Trophoblast cell (in vitro differentiated cells and primary cell): ENCODE measurements around the gene SERPINA3.

Experiments
- DNase-seq, 2 donors: peaks; one replicate each; pipeline ENCODE4 v3.0.0-alpha.2; 2016
- H2AFZ ChIP-seq: 2 replicates; pipeline ENCODE4 v1.6.1; 2013; ENCODE audit warnings: low read length, moderate library complexity, mild to moderate bottlenecking; ENCODE audit not compliant: insufficient read depth, poor library complexity
- H2AK5ac ChIP-seq: 2 replicates; pipeline ENCODE4 v1.6.1; 2013; ENCODE audit warnings: mild to moderate bottlenecking, low read length
- H2BK120ac ChIP-seq: 2 replicates; pipeline ENCODE4 v1.6.1; 2013; ENCODE audit warnings: low read length, mild to moderate bottlenecking, moderate library complexity; ENCODE audit not compliant: insufficient read depth, poor library complexity
- H2BK12ac ChIP-seq: 2 replicates; pipeline ENCODE4 v1.6.1; 2013; ENCODE audit warnings: mild to moderate bottlenecking, low read length, moderate library complexity
- H2BK5ac ChIP-seq: 2 replicates; pipeline ENCODE4 v1.6.1; 2013; ENCODE audit warnings: low read length, low read depth, moderate library complexity, mild to moderate bottlenecking; ENCODE audit not compliant: poor library complexity
- H3K14ac ChIP-seq: 2 replicates; pipeline ENCODE4 v1.6.1; 2013; ENCODE audit warnings: mild to moderate bottlenecking, low read length
- H3K18ac ChIP-seq: 2 replicates; pipeline ENCODE4 v1.6.1; 2013; ENCODE audit warnings: mild to moderate bottlenecking, low read length
- H3K23ac ChIP-seq: 2 replicates; pipeline ENCODE4 v1.6.1; 2013; ENCODE audit warnings: low read length
- H3K27ac ChIP-seq: 2 replicates; pipeline ENCODE4 v1.5.1; 2013; ENCODE audit warnings: low read depth, mild to moderate bottlenecking, inconsistent platforms, low read length, moderate library complexity
- H3K27me3 ChIP-seq: 2 replicates; pipeline ENCODE4 v1.6.1; 2013; ENCODE audit warnings: inconsistent platforms, mild to moderate bottlenecking, low read length, moderate library complexity; ENCODE audit not compliant: insufficient read depth
- H3K36me3 ChIP-seq, 2 experiments: 1 replicate in 1 of 2; 2 replicates in 1 of 2; pipeline ENCODE4 v1.6.1; 2013; ENCODE audit warnings: low read length in 2 of 2, mild to moderate bottlenecking in 2 of 2, moderate library complexity in 1 of 2; ENCODE audit not compliant: insufficient read depth in 2 of 2, control insufficient read depth in 1 of 2
- H3K4ac ChIP-seq: 2 replicates; pipeline ENCODE4 v1.6.1; 2013; ENCODE audit warnings: low read depth, mild to moderate bottlenecking, low read length, moderate library complexity
- H3K4me1 ChIP-seq, 2 experiments: 1 replicate in 1 of 2; 2 replicates in 1 of 2; pipeline ENCODE4 v1.6.1; 2013; ENCODE audit warnings: low read length in 2 of 2, mild to moderate bottlenecking in 2 of 2, moderate library complexity in 1 of 2; ENCODE audit not compliant: insufficient read depth in 2 of 2, control insufficient read depth in 1 of 2
- H3K4me2 ChIP-seq: 2 replicates; pipeline ENCODE4 v1.6.1; 2013; ENCODE audit warnings: inconsistent platforms, mild to moderate bottlenecking, low read length, moderate library complexity
- H3K4me3 ChIP-seq: 2 replicates; pipeline ENCODE4 v1.5.1; 2013; ENCODE audit warnings: mild to moderate bottlenecking, low read depth, low read length, inconsistent platforms
- H3K79me1 ChIP-seq: one replicate; pipeline ENCODE4 v1.6.1; 2013; ENCODE audit warnings: low read length
- H3K79me2 ChIP-seq: 2 replicates; pipeline ENCODE4 v1.6.1; 2013; ENCODE audit warnings: low read length, mild to moderate bottlenecking; ENCODE audit not compliant: control insufficient read depth, insufficient read depth, poor library complexity
- H3K9ac ChIP-seq: 2 replicates; pipeline ENCODE4 v1.6.1; 2013; ENCODE audit warnings: mild to moderate bottlenecking, low read length
- H3K9me3 ChIP-seq: 2 replicates; pipeline ENCODE4 v1.6.1; 2013; ENCODE audit warnings: low read depth, mild to moderate bottlenecking, control low read depth, inconsistent platforms, low read length; ENCODE audit not compliant: insufficient read depth
- H4K12ac ChIP-seq: 2 replicates; pipeline ENCODE4 v1.6.1; 2013; ENCODE audit warnings: low read depth, mild to moderate bottlenecking, low read length, moderate library complexity
- H4K8ac ChIP-seq: 2 replicates; pipeline ENCODE4 v1.6.1; 2013; ENCODE audit warnings: low read depth, mild to moderate bottlenecking, low read length, moderate library complexity
- H4K91ac ChIP-seq: one replicate; pipeline ENCODE4 v1.6.1; 2013; ENCODE audit warnings: low read depth, mild to moderate bottlenecking, low read length, moderate library complexity
- WGBS: extraction: QIAGEN DNeasy Blood & Tissue Kit; methylation state at CpG from one replicate; pipeline ENCODE4 v1.1.7; 2013; ENCODE audit warnings: missing lambda C conversion rate; ENCODE audit not compliant: insufficient read length, insufficient coverage; ENCODE audit errors: extremely low coverage; 5-methylcytosine and 5-hydroxymethylcytosine counted together

Gene SERPINA3

GRCh38 chr14:94593376-94593748, 18.8 kb upstream of the SERPINA3 start:
- peaks cover 5% of the 10 kb centered on the region for H3K9me3 ChIP-seq
- no peak overlapping the region for H3K18ac ChIP-seq
- H4K91ac ChIP-seq, result no peak overlapping the region
- H2BK5ac ChIP-seq, result no peak overlapping the region
- H3K4me2 ChIP-seq, result no peak overlapping the region
- H4K12ac ChIP-seq, result no peak overlapping the region
- no peak overlapping the region for H3K27ac ChIP-seq
- no peaks in the 10 kb centered on the region for H3K4me1 ChIP-seq
- no peak overlapping the region for H2BK12ac ChIP-seq
- no peaks in the 10 kb centered on the region for H3K27me3 ChIP-seq
- H3K14ac ChIP-seq, result no peak overlapping the region
- no CpG with 5 or more reads among the region's 3 CpGs for WGBS
- DNase-seq, result no peak
- no peak overlapping the region for H3K9ac ChIP-seq
- no peak overlapping the region for H2BK120ac ChIP-seq
- no peak overlapping the region for H2AFZ ChIP-seq
- no peak overlapping the region for H3K4me3 ChIP-seq
- H3K79me1 ChIP-seq, result no peaks in the 10 kb centered on the region
- H3K79me2 ChIP-seq, result no peaks in the 10 kb centered on the region
- H4K8ac ChIP-seq, result no peak overlapping the region
- H3K4ac ChIP-seq, result no peak overlapping the region
- no peak overlapping the region for H3K23ac ChIP-seq
- no peaks in the 10 kb centered on the region for H3K36me3 ChIP-seq
- no peak overlapping the region for H2AK5ac ChIP-seq

GRCh38 chr14:94593749-94594431, 18.3 kb upstream of the SERPINA3 start:
- no peak overlapping the region for H3K18ac ChIP-seq
- no peaks in the 10 kb centered on the region for H3K79me2 ChIP-seq
- H3K4ac ChIP-seq, result no peak overlapping the region
- H2AK5ac ChIP-seq, result no peak overlapping the region
- H3K36me3 ChIP-seq, result no peaks in the 10 kb centered on the region
- H3K4me2 ChIP-seq, result no peak overlapping the region
- DNase-seq, result no peak
- H4K8ac ChIP-seq, result no peak overlapping the region
- no peak overlapping the region for H3K23ac ChIP-seq
- peaks cover 3 to 4% of the 10 kb centered on the region in 2 experiments for H3K4me1 ChIP-seq
- no peaks in the 10 kb centered on the region for H3K79me1 ChIP-seq
- H4K12ac ChIP-seq, result no peak overlapping the region
- H2BK5ac ChIP-seq, result no peak overlapping the region
- no peak overlapping the region for H3K9ac ChIP-seq
- no peak overlapping the region for H2BK120ac ChIP-seq
- H3K9me3 ChIP-seq, result peaks cover 5% of the 10 kb centered on the region
- H3K4me3 ChIP-seq, result no peak overlapping the region
- WGBS, result no CpG with 5 or more reads among the region's 4 CpGs
- no peak overlapping the region for H2BK12ac ChIP-seq
- H3K27ac ChIP-seq, result no peak overlapping the region
- no peak overlapping the region for H3K14ac ChIP-seq
- no peak overlapping the region for H4K91ac ChIP-seq
- H3K27me3 ChIP-seq, result no peaks in the 10 kb centered on the region
- no peak overlapping the region for H2AFZ ChIP-seq

- H4K12ac ChIP-seq, result no peak overlapping the region
- H3K23ac ChIP-seq, result no peak overlapping the region
- H3K9me3 ChIP-seq, result peaks cover 5% of the 10 kb centered on the region
- no peak overlapping the region for H4K8ac ChIP-seq
- H3K36me3 ChIP-seq, result no peaks in the 10 kb centered on the region
- H3K4me2 ChIP-seq, result no peak overlapping the region
- no peak overlapping the region for H2AFZ ChIP-seq
- H3K4me3 ChIP-seq, result no peak overlapping the region
- no peak overlapping the region for H3K4ac ChIP-seq
- no peak overlapping the region for H3K27ac ChIP-seq
- no peak overlapping the region for H3K9ac ChIP-seq
- H4K91ac ChIP-seq, result no peak overlapping the region
- no peaks in the 10 kb centered on the region for H3K79me2 ChIP-seq
- no peak overlapping the region for H3K14ac ChIP-seq
- H2BK5ac ChIP-seq, result no peak overlapping the region
- no peaks in the 10 kb centered on the region for H3K27me3 ChIP-seq
- DNase-seq, result no peak
- no peak overlapping the region for H2BK120ac ChIP-seq
- no peak overlapping the region for H2AK5ac ChIP-seq
- no peaks in the 10 kb centered on the region for H3K79me1 ChIP-seq
- H2BK12ac ChIP-seq, result no peak overlapping the region
- peaks cover 6 to 7% of the 10 kb centered on the region in 2 experiments for H3K4me1 ChIP-seq
- no peak overlapping the region for H3K18ac ChIP-seq
- WGBS, result no CpG with 5 or more reads among the region's 7 CpGs
Observed at GRCh38 chr14:94594441-94594840, 17.8 kb upstream of the SERPINA3 start.

- H3K9ac ChIP-seq, result no peak overlapping the region
- no peak overlapping the region for H3K4ac ChIP-seq
- H3K4me2 ChIP-seq, result no peak overlapping the region
- no peak overlapping the region for H3K27ac ChIP-seq
- H3K4me3 ChIP-seq, result no peak overlapping the region
- H3K9me3 ChIP-seq, result peaks cover 5% of the 10 kb centered on the region
- no peak overlapping the region for H3K23ac ChIP-seq
- peaks cover 14 to 21% of the 10 kb centered on the region in 2 experiments for H3K4me1 ChIP-seq
- no peak overlapping the region for H4K91ac ChIP-seq
- H3K18ac ChIP-seq, result no peak overlapping the region
- H3K27me3 ChIP-seq, result no peaks in the 10 kb centered on the region
- no peaks in the 10 kb centered on the region for H3K79me2 ChIP-seq
- H3K14ac ChIP-seq, result no peak overlapping the region
- H3K79me1 ChIP-seq, result peaks cover 2% of the 10 kb centered on the region
- H4K8ac ChIP-seq, result no peak overlapping the region
- H2BK12ac ChIP-seq, result no peak overlapping the region
- no peaks in the 10 kb centered on the region for H3K36me3 ChIP-seq
- H2BK120ac ChIP-seq, result no peak overlapping the region
- no peak overlapping the region for H4K12ac ChIP-seq
- no CpG with 5 or more reads among the region's 2 CpGs for WGBS
- DNase-seq, result no peak
- H2BK5ac ChIP-seq, result no peak overlapping the region
- no peak overlapping the region for H2AFZ ChIP-seq
- no peak overlapping the region for H2AK5ac ChIP-seq
Observed at GRCh38 chr14:94595912-94596311, 16.3 kb upstream of the SERPINA3 start.
